ENCODE data around the gene CIT. TPM values are rescaled to one million over a fixed set of nuclear protein-coding genes. Genes with fewer than 3 reads are reported as not detected.

CIT gene
- total RNA-seq, 1 donor from 2014 or later = 98.5 TPM

DNA sequence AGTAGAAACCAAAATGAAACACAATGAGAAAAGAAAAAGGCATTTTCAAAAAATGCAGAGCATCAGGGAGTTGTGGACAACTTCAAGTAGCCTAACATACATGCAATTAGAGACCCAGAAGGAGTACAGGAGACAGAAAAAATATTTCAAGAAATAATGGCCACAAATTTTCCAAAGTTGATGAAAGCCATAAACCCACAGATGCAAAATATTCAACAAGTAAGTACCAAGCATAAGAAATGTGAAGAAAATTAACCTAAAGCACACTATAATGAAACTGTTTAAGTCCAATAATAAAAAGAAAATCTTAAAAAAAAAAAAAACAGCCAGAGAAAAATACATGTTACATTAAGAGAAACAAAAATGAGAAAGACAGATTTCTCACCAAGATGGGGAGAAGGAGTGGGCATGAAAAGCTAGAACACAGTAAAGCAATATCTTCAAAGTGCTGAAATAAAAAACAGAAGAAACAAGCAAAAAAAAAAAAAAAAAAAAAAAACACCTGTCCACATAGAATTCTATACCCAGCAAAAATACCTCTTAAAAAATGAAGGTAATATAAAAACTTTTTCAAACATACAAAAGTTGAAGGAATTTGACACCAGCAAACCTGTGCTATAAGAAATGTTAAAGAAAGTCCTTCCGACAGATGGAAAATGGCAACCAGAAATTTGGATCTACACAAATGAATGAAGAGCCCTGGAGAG lies 132.1 kb downstream of the CIT start:
- Mint-ChIP-seq H3K9me3 (peaks cover 28% of the 10 kb centered on the region), H3K36me3 (peaks cover 55% of the 10 kb centered on the region), H3K4me1 (peaks cover 16% of the 10 kb centered on the region), H3K27ac (no peak overlapping the region), H3K27me3 (ENCODE audit: insufficient read depth, low read depth) (no peaks in the 10 kb centered on the region), H3K4me3 (no peak overlapping the region)
- no peak overlapping the region for H3K4me2 ChIP-seq
- H3K9ac ChIP-seq = no peak overlapping the region
- no peak for DNase-seq (ENCODE audit: low spot score)
- peaks cover 42% of the 10 kb centered on the region for H3K36me3 ChIP-seq
- no peak overlapping the region for H3K27ac ChIP-seq
- no peak overlapping the region for H3K4me3 ChIP-seq
- H3F3A ChIP-seq (ENCODE audit: low read depth) = peaks cover 12% of the 10 kb centered on the region
- TF ChIP-seq, protein P1, sequence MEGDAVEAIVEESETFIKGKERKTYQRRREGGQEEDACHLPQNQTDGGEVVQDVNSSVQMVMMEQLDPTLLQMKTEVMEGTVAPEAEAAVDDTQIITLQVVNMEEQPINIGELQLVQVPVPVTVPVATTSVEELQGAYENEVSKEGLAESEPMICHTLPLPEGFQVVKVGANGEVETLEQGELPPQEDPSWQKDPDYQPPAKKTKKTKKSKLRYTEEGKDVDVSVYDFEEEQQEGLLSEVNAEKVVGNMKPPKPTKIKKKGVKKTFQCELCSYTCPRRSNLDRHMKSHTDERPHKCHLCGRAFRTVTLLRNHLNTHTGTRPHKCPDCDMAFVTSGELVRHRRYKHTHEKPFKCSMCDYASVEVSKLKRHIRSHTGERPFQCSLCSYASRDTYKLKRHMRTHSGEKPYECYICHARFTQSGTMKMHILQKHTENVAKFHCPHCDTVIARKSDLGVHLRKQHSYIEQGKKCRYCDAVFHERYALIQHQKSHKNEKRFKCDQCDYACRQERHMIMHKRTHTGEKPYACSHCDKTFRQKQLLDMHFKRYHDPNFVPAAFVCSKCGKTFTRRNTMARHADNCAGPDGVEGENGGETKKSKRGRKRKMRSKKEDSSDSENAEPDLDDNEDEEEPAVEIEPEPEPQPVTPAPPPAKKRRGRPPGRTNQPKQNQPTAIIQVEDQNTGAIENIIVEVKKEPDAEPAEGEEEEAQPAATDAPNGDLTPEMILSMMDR (IDR thresholded peaks at IDR 0.05) = no peak
- no peak for TF ChIP-seq EZH2 (IDR thresholded peaks at IDR 0.05)
- no peak for TF ChIP-seq EZH2phosphoT487 (IDR thresholded peaks at IDR 0.05)
- H2AFZ ChIP-seq (replicated peaks) = no peak overlapping the region
- peaks cover 6% of the 10 kb centered on the region for H3K4me1 ChIP-seq
- H3K79me2 ChIP-seq (ENCODE audit: low read depth) = no peaks in the 10 kb centered on the region
- H4K20me1 ChIP-seq (ENCODE audit: low read depth) = no peaks in the 10 kb centered on the region
- peaks cover 8% of the 10 kb centered on the region for H3K9me3 ChIP-seq (ENCODE audit: low read depth)
- no peaks in the 10 kb centered on the region for H3K27me3 ChIP-seq

DNA sequence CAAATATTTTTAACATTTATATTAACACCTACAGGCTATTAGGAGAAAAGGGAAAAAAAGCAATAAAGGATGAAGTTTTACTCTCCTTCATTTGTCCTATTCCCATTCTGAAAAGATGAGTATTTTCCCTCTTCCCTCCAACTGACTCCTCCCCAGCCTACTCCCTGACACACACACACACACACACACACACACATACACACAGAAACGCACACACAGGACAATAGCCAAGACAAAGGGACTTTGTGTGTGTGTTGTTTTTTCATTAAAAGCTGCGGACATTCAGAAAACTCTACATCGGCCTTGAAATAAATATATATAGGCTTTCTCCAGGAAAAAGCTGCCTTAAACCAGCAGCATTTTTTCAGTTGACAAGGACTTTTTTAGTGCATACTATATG lies 134.4 kb downstream of the CIT start:
- no peak overlapping the region for H3K4me3 Mint-ChIP-seq
- H3K36me3 ChIP-seq = peaks cover 42% of the 10 kb centered on the region

DNA sequence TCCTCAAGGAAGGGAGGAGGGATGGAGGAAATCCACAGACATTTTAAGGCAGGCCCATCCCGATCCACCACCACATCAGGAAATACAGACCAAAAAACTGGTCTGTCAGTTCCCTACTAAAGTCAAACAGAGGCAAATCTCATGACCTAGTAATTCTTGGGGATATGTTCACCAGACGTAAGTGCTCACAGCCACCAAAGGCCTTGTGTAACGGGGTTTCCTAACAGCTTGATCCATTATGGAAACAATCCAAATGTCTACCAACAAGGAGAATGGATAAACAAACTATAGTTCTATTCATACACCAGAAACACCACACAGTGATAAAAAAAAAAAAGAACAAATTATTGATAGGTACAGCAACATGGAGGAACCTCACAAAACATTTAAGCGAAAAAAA lies 136.3 kb downstream of the CIT start:
- H3K9me3 Mint-ChIP-seq = peaks cover 17% of the 10 kb centered on the region
- DNase-seq (ENCODE audit: low spot score) = no peak
- no peaks in the 10 kb centered on the region for H3K27me3 Mint-ChIP-seq (ENCODE audit: insufficient read depth, low read depth)
- Histone ChIP-seq H3K4me2 (no peak overlapping the region), H3K4me1 (no peaks in the 10 kb centered on the region), H3K9me3 (ENCODE audit: low read depth) (peaks cover 6% of the 10 kb centered on the region), H3K4me3 (no peak overlapping the region), H3F3A (ENCODE audit: low read depth) (no peaks in the 10 kb centered on the region), H3K27me3 (no peaks in the 10 kb centered on the region), H3K9ac (no peak overlapping the region), H4K20me1 (ENCODE audit: low read depth) (no peaks in the 10 kb centered on the region), H3K36me3 (peaks cover 37% of the 10 kb centered on the region), H2AFZ (replicated peaks) (no peak overlapping the region), H3K79me2 (ENCODE audit: low read depth) (no peaks in the 10 kb centered on the region), H3K27ac (no peak overlapping the region)
- no peak for TF ChIP-seq EZH2 (IDR thresholded peaks at IDR 0.05)
- no peak overlapping the region for H3K4me3 Mint-ChIP-seq
- peaks cover 42% of the 10 kb centered on the region for H3K36me3 Mint-ChIP-seq
- H3K4me1 Mint-ChIP-seq = no peaks in the 10 kb centered on the region
- no peak overlapping the region for H3K27ac Mint-ChIP-seq

More for the DNA sequence above, 134.4 kb downstream of the CIT start:
- no peaks in the 10 kb centered on the region for H3K27me3 ChIP-seq
- H4K20me1 ChIP-seq (ENCODE audit: low read depth) = no peaks in the 10 kb centered on the region
- TF ChIP-seq EZH2 (IDR thresholded peaks at IDR 0.05) (no peak), EZH2phosphoT487 (IDR thresholded peaks at IDR 0.05) (no peak)
- TF ChIP-seq, protein P1 (IDR thresholded peaks at IDR 0.05) = no peak
- no peaks in the 10 kb centered on the region for H3F3A ChIP-seq (ENCODE audit: low read depth)
- no peaks in the 10 kb centered on the region for H3K4me1 ChIP-seq
- Mint-ChIP-seq H3K27ac (no peak overlapping the region), H3K4me1 (no peaks in the 10 kb centered on the region), H3K9me3 (peaks cover 28% of the 10 kb centered on the region), H3K27me3 (ENCODE audit: insufficient read depth, low read depth) (no peaks in the 10 kb centered on the region), H3K36me3 (peaks cover 53% of the 10 kb centered on the region)
- H3K4me3 ChIP-seq = no peak overlapping the region
- H3K9ac ChIP-seq = no peak overlapping the region
- H2AFZ ChIP-seq (replicated peaks) = no peak overlapping the region
- no peak for DNase-seq (ENCODE audit: low spot score)
- H3K79me2 ChIP-seq (ENCODE audit: low read depth) = no peaks in the 10 kb centered on the region
- no peak overlapping the region for H3K27ac ChIP-seq
- H3K9me3 ChIP-seq (ENCODE audit: low read depth) = peaks cover 8% of the 10 kb centered on the region
- H3K4me2 ChIP-seq = no peak overlapping the region

GRCh38 chr12:119735079-119735478 lies 142.0 kb downstream of the CIT start:
- H3K4me1 Mint-ChIP-seq = no peaks in the 10 kb centered on the region
- Histone ChIP-seq H4K20me1 (ENCODE audit: low read depth) (no peaks in the 10 kb centered on the region), H2AFZ (replicated peaks) (no peak overlapping the region), H3K4me1 (no peaks in the 10 kb centered on the region), H3K27me3 (no peaks in the 10 kb centered on the region), H3F3A (ENCODE audit: low read depth) (no peaks in the 10 kb centered on the region), H3K4me2 (no peak overlapping the region), H3K9me3 (ENCODE audit: low read depth) (no peaks in the 10 kb centered on the region), H3K27ac (no peak overlapping the region), H3K36me3 (no peaks in the 10 kb centered on the region), H3K79me2 (ENCODE audit: low read depth) (no peaks in the 10 kb centered on the region), H3K9ac (no peak overlapping the region), H3K4me3 (no peak overlapping the region)
- no peak for TF ChIP-seq EZH2phosphoT487 (IDR thresholded peaks at IDR 0.05)
- TF ChIP-seq EZH2 (IDR thresholded peaks at IDR 0.05) = no peak
- TF ChIP-seq, protein P1 (IDR thresholded peaks at IDR 0.05) = no peak
- H3K36me3 Mint-ChIP-seq = peaks cover 23% of the 10 kb centered on the region
- no peak overlapping the region for H3K27ac Mint-ChIP-seq
- H3K9me3 Mint-ChIP-seq = no peaks in the 10 kb centered on the region
- no peak overlapping the region for H3K4me3 Mint-ChIP-seq
- DNase-seq (ENCODE audit: low spot score) = no peak
- peaks cover 5% of the 10 kb centered on the region for H3K27me3 Mint-ChIP-seq (ENCODE audit: insufficient read depth, low read depth)

All from neural progenitor cell (in vitro differentiated cells).